OCI-LY1 (cell line): ENCODE measurements around the gene OSCAR.

Experiments
- H2AFZ ChIP-seq: fragments of 200-600 bp; sonication (generic), shearing (Covaris generic); 2 replicates; pipeline ENCODE4 v1.6.0; 2014; ENCODE audit warnings: antibody characterized with exemption, mild to moderate bottlenecking, low read length
- H3F3A ChIP-seq: fragments of 200-600 bp; sonication (generic), shearing (Covaris generic); 2 replicates; pipeline ENCODE4 v1.6.0; 2014; ENCODE audit warnings: mild to moderate bottlenecking, antibody characterized with exemption, low read length, moderate library complexity; ENCODE audit not compliant: insufficient read depth
- H3K27ac ChIP-seq: fragments of 200-600 bp; sonication (generic); 2 replicates; pipeline ENCODE4 v1.5.1; 2014; ENCODE audit warnings: low read length, mixed run types, mild to moderate bottlenecking, low read depth; ENCODE audit not compliant: poor library complexity, severe bottlenecking
- H3K27me3 ChIP-seq: fragments of 200-600 bp; sonication (generic); 2 replicates; pipeline ENCODE4 v1.6.0; 2014; ENCODE audit warnings: antibody characterized with exemption, mild to moderate bottlenecking, low read length, moderate library complexity; ENCODE audit not compliant: insufficient read depth
- H3K36me3 ChIP-seq: fragments of 200-600 bp; sonication (generic); 2 replicates; pipeline ENCODE4 v1.6.1; 2014; ENCODE audit warnings: mild to moderate bottlenecking, antibody characterized with exemption, low read length, moderate library complexity, mixed read lengths; ENCODE audit not compliant: insufficient read depth
- H3K4me1 ChIP-seq: fragments of 200-600 bp; sonication (generic); 2 replicates; pipeline ENCODE4 v1.5.1; 2014; ENCODE audit warnings: mild to moderate bottlenecking, low read length, moderate library complexity; ENCODE audit not compliant: insufficient read depth, severe bottlenecking
- H3K4me2 ChIP-seq: fragments of 200-600 bp; sonication (generic), shearing (Covaris generic); 2 replicates; pipeline ENCODE4 v1.6.1; 2014; ENCODE audit warnings: low read length
- H3K4me3 ChIP-seq: fragments of 200-600 bp; sonication (generic); 2 replicates; pipeline ENCODE4 v1.5.1; 2014; ENCODE audit warnings: low read length, low read depth, mild to moderate bottlenecking, mixed read lengths; ENCODE audit not compliant: poor library complexity, severe bottlenecking
- H3K79me2 ChIP-seq: fragments of 200-600 bp; shearing (Covaris generic); 2 replicates; pipeline ENCODE4 v1.6.1; 2016; ENCODE audit warnings: mixed run types, low read length, mixed read lengths; ENCODE audit not compliant: insufficient read depth
- H3K9ac ChIP-seq: fragments of 200-600 bp; sonication (generic), shearing (Covaris generic); 2 replicates; pipeline ENCODE4 v1.6.1; 2014; ENCODE audit warnings: mild to moderate bottlenecking, low read length, mixed read lengths
- H3K9me2 ChIP-seq: fragments of 200-600 bp; sonication (generic), shearing (Covaris generic); 2 replicates; pipeline ENCODE4 v1.6.1; 2014; ENCODE audit warnings: low read depth, mild to moderate bottlenecking, low read length, mixed read lengths
- H3K9me3 ChIP-seq: fragments of 200-600 bp; shearing (Covaris generic); 2 replicates; pipeline ENCODE4 v1.6.1; 2014; ENCODE audit warnings: low read length, mixed read lengths
- H4K20me1 ChIP-seq: fragments of 200-600 bp; sonication (generic), shearing (Covaris generic); 2 replicates; pipeline ENCODE4 v1.6.0; 2016; ENCODE audit warnings: mild to moderate bottlenecking, low read length; ENCODE audit not compliant: insufficient read depth
- CTCF ChIP-seq: fragments of 200-600 bp; sonication (generic), shearing (Covaris generic); IDR thresholded peaks from 2 replicates; pipeline ENCODE4 v1.5.1; 2017; ENCODE audit warnings: mild to moderate bottlenecking, antibody characterized with exemption, low read length, moderate library complexity, mixed read lengths
- EZH2 ChIP-seq: fragments of 200-600 bp; sonication (generic), shearing (Covaris generic); IDR thresholded peaks from 2 replicates; pipeline ENCODE4 v1.8.0; 2017; ENCODE audit warnings: borderline replicate concordance, mixed run types, mild to moderate bottlenecking, antibody characterized with exemption, low read length, moderate library complexity, mixed read lengths

Gene OSCAR

DNA sequence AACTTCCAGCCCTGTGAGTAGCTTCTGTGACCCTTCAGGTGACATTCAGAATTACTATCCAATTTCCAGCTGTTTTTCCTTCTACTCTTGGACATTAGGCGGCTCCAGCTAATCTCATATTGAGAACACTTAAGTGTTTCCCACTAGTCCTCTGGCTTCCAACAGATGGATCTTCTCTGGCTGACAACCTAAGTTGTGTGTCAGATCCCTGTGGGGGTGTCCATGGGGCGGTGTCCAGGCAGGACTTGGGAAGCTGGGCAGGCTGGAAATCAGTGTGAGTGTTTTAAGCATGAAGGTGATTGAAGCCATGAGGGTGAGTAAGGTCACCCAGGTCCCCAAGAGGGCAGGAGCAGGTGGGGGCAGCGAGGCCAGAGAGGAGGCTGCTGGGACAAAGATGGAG, 47.1 kb upstream of the OSCAR start:
- Histone ChIP-seq H3K9ac (no peak overlapping the region), H2AFZ (no peak overlapping the region), H3K36me3 (peaks cover 98% of the 10 kb centered on the region), H3F3A (no peaks in the 10 kb centered on the region), H3K4me2 (no peak overlapping the region), H3K4me3 (no peak overlapping the region), H3K4me1 (no peaks in the 10 kb centered on the region), H3K27ac (no peak overlapping the region), H3K79me2 (no peaks in the 10 kb centered on the region), H3K9me2 (no peaks in the 10 kb centered on the region), H3K9me3 (no peaks in the 10 kb centered on the region), H3K27me3 (no peaks in the 10 kb centered on the region), H4K20me1 (no peaks in the 10 kb centered on the region)
- no peak for TF ChIP-seq CTCF

DNA sequence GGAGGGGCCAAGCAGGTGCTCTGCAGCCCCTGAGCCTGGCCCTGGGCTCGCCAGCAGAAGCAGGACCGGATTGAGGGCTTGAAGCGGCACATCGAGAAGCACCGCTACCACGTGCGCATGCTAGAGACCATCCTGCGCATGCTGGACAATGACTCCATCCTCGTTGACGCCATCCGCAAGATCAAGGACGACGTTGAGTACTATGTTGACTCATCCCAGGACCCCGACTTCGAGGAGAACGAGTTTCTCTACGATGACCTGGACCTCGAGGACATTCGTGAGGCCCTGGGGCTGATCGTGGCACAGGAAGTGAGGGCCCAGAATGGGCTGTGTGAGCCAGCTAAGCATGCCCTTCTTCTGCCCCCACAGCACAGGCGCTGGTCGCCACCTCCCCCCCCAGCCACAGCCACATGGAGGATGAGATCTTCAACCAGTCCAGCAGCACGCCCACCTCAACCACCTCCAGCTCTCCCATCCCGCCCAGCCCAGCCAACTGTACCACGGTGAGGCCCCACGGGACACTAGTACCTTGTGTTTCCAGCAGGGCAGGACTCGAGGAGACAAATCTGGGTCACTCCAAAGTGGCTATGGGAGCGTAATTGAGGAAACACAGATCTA, 45.0 kb upstream of the OSCAR start:
- TF ChIP-seq CTCF (no peak), EZH2 (no peak)
- Histone ChIP-seq H3K79me2 (0 out of 2 replicates have a peak, but pooled peaks cover 10% of the 10 kb centered on the region), H3K4me3 (no peak overlapping the region), H3K36me3 (peaks cover 99% of the 10 kb centered on the region), H3F3A (no peaks in the 10 kb centered on the region), H3K27me3 (no peaks in the 10 kb centered on the region), H3K4me1 (no peaks in the 10 kb centered on the region), H3K4me2 (no peak overlapping the region), H3K9me3 (no peaks in the 10 kb centered on the region), H3K27ac (no peak overlapping the region), H3K9me2 (no peaks in the 10 kb centered on the region), H3K9ac (no peak overlapping the region), H2AFZ (no peak overlapping the region), H4K20me1 (no peaks in the 10 kb centered on the region)

- Histone ChIP-seq H4K20me1 (no peaks in the 10 kb centered on the region), H3K27me3 (no peaks in the 10 kb centered on the region), H3K36me3 (peaks cover 79% of the 10 kb centered on the region), H3K4me1 (peaks cover 15% of the 10 kb centered on the region), H3K79me2 (peaks cover 32% of the 10 kb centered on the region), H3K27ac (no peak overlapping the region), H3K4me3 (no peak overlapping the region), H3F3A (no peaks in the 10 kb centered on the region), H3K9me2 (no peaks in the 10 kb centered on the region), H3K9me3 (no peaks in the 10 kb centered on the region), H3K9ac (no peak overlapping the region), H2AFZ (no peak overlapping the region), H3K4me2 (no peak overlapping the region)
- no peak for TF ChIP-seq CTCF
- no peak for TF ChIP-seq EZH2
Observed at GRCh38 chr19:54142166-54142780, 41.7 kb upstream of the OSCAR start.
